Vagina (tissue), 2 donors: ENCODE data around the gene ZNF79. TPM values are rescaled to one million over a fixed set of nuclear protein-coding genes. Genes with fewer than 3 reads are reported as not detected.

ENCODE experiments used
- DNase-seq, 2 donors: peaks; one replicate each; pipeline ENCODE4 v3.0.0-alpha.2; 2017; ENCODE audit errors: extremely low spot score in 2 of 2
- H3K27ac ChIP-seq: fragments of 200-600 bp; sonication (generic); one replicate; pipeline ENCODE4 v1.5.1; 2019
- H3K27me3 ChIP-seq: fragments of 200-600 bp; sonication (generic); one replicate; pipeline ENCODE4 v1.5.1; 2019
- H3K36me3 ChIP-seq, 2 donors: fragments of 200-600 bp; sonication (generic); one replicate each; pipeline ENCODE4 v1.5.1; 2017 to 2019
- H3K4me1 ChIP-seq: fragments of 200-600 bp; sonication (generic); one replicate; pipeline ENCODE4 v1.5.1; 2019
- H3K4me3 ChIP-seq, 2 donors: fragments of 200-600 bp; sonication (generic); 1 replicate in 1 of 2; 2 replicates in 1 of 2; pipeline ENCODE4 v1.5.1; 2016 to 2019
- H3K9me3 ChIP-seq: fragments of 200-600 bp; sonication (generic); one replicate; pipeline ENCODE4 v1.5.1; 2019
- CTCF ChIP-seq, 3 experiments: fragments of 450-650 bp in 2 of 3; fragments of 200-600 bp in 1 of 3; sonication (generic) in 1 of 3; IDR thresholded peaks; one replicate each; pipeline ENCODE4 v1.5.1; 2017 to 2019; ENCODE audit warnings: antibody characterized with exemption in 3 of 3, mild to moderate bottlenecking in 2 of 3, moderate library complexity in 2 of 3
- POLR2A ChIP-seq, 2 donors: fragments of 450-650 bp; IDR thresholded peaks; one replicate each; pipeline ENCODE4 v1.6.1; 2017; ENCODE audit warnings: antibody characterized with exemption in 2 of 2, mild to moderate bottlenecking in 2 of 2, moderate library complexity in 2 of 2
- POLR2AphosphoS5 ChIP-seq, 2 donors: sonication (generic); formaldehyde crosslinking; IDR thresholded peaks; one replicate each; pipeline ENCODE4 v1.9.0; 2017; ENCODE audit warnings: antibody characterized with exemption in 2 of 2, mild to moderate bottlenecking in 2 of 2, low read depth in 1 of 2; ENCODE audit not compliant: insufficient read depth in 1 of 2
- intact Hi-C: fragments of 100-400 bp; cut with DNase I; formaldehyde crosslinking; loops from one replicate; pipeline ENCODE4 v1.15.1; 2023
- total RNA-seq: library from RNA; depleted of rRNA; stranded (reverse); fragments of >200 nt; gene quantifications from one replicate; pipeline ENCODE4 v1.2.3, GENCODE V29; 2016

The ZNF79 gene
- total RNA-seq, 1 donor from 2014 or later = 13.3 TPM

DNA sequence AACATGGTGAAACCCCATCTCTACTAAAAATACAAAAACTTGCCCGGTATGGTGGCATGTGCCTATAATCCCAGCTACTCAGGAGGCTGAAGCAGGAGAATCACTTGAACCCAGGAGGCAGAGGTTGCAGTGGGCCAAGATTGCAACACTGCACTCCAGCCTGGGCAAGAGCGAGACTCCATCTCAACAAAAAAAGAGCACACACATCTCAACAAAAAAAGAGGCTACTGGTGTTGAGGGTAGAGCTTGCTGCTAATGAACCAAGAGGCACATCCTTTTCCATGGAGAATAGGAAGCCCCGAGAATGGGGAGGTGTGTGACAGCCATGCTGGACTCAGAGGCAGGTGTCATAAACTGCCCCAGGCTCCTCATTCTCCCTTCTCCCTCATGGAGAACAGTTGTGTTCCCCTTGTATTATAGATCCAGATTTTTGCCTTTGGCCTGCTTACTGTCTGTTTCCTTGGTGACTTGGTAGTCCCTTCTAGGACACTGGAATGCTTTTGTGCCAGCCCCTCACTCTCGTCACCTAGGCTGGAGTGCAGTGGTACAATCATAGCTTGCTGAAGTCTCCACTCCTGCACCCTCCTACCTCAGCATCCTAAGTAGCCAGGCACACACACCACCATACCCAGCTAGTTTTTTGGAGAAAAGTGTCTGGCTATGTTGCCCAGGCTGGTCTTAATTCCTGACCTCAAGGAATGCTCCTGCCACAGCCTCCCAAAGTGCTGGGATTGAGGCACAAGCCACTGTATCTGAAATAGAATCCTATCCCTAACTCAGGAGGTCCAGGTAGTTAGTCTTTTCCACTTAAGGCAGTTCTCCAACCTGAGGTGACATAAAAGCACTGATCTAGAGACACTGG lies 21.9 kb downstream of the ZNF79 start:
- Histone ChIP-seq H3K27ac (no peak overlapping the region), H3K4me3 (no peak overlapping the region), H3K4me1 (peaks cover 25% of the 10 kb centered on the region), H3K36me3 (peaks cover 0 to 60% of the 10 kb centered on the region in 2 donors), H3K27me3 (no peaks in the 10 kb centered on the region), H3K9me3 (no peaks in the 10 kb centered on the region)
- TF ChIP-seq POLR2AphosphoS5 (IDR thresholded peaks at IDR 0.05; ENCODE audit: insufficient read depth in 1 of 2, low read depth in 1 of 2) (no peak), CTCF (IDR thresholded peaks at IDR 0.05) (no peak), POLR2A (IDR thresholded peaks at IDR 0.05) (no peak)
- no peak for DNase-seq
- intact Hi-C loops = no loop called here

DNA sequence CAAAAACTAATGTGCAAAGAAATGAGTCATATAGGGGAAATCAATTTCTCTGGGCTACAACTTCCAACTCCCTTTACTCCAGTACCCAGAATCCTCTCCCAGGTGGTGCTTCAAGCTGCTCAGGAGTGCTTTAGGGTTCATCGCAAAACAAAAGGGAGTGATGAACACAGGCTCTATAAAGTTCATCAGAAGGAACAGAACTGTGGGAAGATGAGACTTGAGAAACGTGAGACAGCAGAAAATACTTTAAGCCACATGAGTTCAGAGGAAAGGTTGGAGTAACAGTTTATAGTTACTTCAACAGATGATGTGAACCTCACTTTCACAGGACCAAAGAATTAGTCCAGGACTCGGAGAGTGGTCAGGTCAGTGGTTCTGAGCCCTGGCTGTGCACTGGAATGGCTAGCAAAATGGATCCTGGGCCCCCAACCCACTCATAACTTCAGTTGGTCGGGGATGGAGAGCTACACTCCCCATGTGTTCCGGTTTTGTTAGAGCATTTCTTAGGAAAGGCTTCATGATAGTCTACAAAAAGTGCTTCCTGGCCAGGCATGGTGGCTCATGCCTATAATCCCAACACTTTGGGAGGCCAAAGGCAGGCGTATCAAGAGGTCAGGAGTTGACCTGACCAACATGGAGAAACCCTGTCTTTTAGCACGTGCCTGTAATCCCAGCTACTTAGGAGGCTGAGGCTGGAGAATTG lies 22.7 kb downstream of the ZNF79 start:
- Histone ChIP-seq H3K27ac (no peak overlapping the region), H3K9me3 (no peaks in the 10 kb centered on the region), H3K4me1 (peaks cover 25% of the 10 kb centered on the region), H3K4me3 (no peak overlapping the region), H3K27me3 (no peaks in the 10 kb centered on the region), H3K36me3 (peaks cover 0 to 52% of the 10 kb centered on the region in 2 donors)
- intact Hi-C loops = no loop called here
- DNase-seq = no peak
- no peak for TF ChIP-seq POLR2A (IDR thresholded peaks at IDR 0.05)
- no peak for TF ChIP-seq POLR2AphosphoS5 (IDR thresholded peaks at IDR 0.05; ENCODE audit: insufficient read depth in 1 of 2, low read depth in 1 of 2)
- no peak for TF ChIP-seq CTCF (IDR thresholded peaks at IDR 0.05)

DNA sequence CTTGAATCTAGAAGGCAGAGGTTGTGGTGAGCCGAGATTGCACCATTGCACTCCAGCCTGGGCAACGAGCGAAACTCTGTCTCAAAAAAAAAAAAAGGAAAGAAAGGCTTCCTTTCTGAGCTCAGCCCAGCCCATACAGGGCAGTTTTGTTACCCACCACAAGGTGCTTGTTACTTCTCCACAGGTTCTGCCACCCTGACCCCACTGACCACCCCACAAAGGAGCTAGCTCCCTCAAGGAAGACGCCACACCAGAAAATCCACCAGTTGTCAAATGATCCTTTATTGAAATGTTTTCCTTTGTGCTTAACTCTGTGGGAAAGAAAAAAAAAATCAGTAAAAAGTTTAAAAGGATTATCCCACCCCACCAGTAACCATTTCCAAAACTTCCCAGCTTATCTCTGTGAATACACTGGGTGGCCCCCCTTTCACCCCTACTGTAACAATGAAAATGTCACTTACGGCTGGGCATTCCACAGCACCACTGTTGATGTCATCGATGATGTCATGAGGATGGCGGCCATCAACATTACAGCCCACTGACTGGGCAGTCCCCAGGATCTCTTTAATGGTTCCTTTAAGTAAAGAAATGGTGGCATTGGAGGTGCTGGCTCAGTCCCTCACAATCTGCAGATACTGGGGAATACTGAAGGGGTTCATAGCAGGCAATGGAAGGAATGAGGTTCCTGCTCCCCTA lies 23.4 kb downstream of the ZNF79 start:
- Histone ChIP-seq H3K4me1 (peaks cover 32% of the 10 kb centered on the region), H3K27ac (no peak overlapping the region), H3K9me3 (no peaks in the 10 kb centered on the region), H3K4me3 (no peak overlapping the region), H3K27me3 (no peaks in the 10 kb centered on the region), H3K36me3 (peaks cover 0 to 50% of the 10 kb centered on the region in 2 donors)
- no peak for DNase-seq
- TF ChIP-seq CTCF (IDR thresholded peaks at IDR 0.05) (no peak), POLR2AphosphoS5 (IDR thresholded peaks at IDR 0.05; ENCODE audit: insufficient read depth in 1 of 2, low read depth in 1 of 2) (no peak), POLR2A (IDR thresholded peaks at IDR 0.05) (no peak)
- intact Hi-C loops = no loop called here

DNA sequence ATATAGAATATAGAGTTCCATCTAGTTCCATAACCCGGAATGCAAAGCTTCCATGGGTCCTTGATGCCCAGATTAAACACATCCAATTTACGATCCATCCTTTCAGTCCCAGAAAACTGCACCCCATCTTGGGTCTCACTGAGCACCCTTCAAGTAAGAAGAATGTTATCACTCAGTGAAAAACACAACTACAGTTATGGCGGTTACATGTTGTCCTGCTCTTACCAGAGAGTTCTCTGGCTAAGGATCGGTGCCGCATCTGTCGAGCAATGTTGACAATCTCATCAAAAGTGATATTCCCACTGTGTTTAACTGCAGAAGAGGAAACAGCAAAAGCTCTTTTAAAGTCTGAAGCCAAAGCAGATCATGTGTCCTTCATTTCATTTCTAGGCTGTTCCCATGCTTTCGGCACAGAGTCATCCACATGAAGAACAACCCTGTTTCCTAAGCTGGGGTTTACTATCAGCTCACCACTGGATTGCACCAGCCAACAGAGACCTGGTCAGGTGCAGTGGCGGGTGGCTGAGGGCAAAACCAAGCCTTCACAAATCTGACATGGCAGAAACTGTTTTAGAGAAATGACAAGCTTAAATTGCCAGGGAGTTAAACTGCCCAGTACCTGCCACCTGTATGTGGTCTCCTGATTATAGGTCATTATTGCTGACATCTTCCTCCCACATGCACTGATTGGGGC lies 24.1 kb downstream of the ZNF79 start:
- Histone ChIP-seq H3K36me3 (peaks cover 0 to 50% of the 10 kb centered on the region in 2 donors), H3K27ac (peak overlapping the region; percentile 74), H3K9me3 (no peaks in the 10 kb centered on the region), H3K4me1 (peaks cover 38% of the 10 kb centered on the region), H3K4me3 (no peak overlapping the region), H3K27me3 (no peaks in the 10 kb centered on the region)
- intact Hi-C loops = no loop called here
- TF ChIP-seq POLR2A (IDR thresholded peaks at IDR 0.05) (no peak), CTCF (IDR thresholded peaks at IDR 0.05) (no peak), POLR2AphosphoS5 (IDR thresholded peaks at IDR 0.05; ENCODE audit: insufficient read depth in 1 of 2, low read depth in 1 of 2) (no peak)
- DNase-seq = no peak
